ENCODE data around the gene RIBC1. TPM values are rescaled to one million over a fixed set of nuclear protein-coding genes. Genes with fewer than 3 reads are reported as not detected.
A peak's percentile ranks its signal among the peaks of the same experiment; 100 is the strongest.
"Not testable (repeated sequence)": the region's sequence is repeated elsewhere in the genome, so short reads cannot be mapped to it uniquely, and the experiment has no call there.

Gene RIBC1
- total and polyA plus RNA-seq, 5 experiments from 2014 or later: 0.42 to 2.0 (median 1.2) TPM; not detected in 1

GRCh38 chrX:53438832-53439230, 16.2 kb downstream of the RIBC1 start:
- Mint-ChIP-seq H3K4me1 (peaks cover 6 to 25% (median 22%) of the 10 kb centered on the region in 4 donors), H3K36me3 (peaks cover 0 to 2% (median 0%) of the 10 kb centered on the region in 3 donors), H3K4me3 (no peak overlapping the region), H3K27me3 (peaks cover 0 to 9% (median 2%) of the 10 kb centered on the region in 5 donors), H3K9me3 (no peaks in the 10 kb centered on the region), H3K27ac (no peak overlapping the region)
- ATAC-seq: no peak
- POLR2A ChIA-PET: no interaction called here
- no peak for DNase-seq

DNA sequence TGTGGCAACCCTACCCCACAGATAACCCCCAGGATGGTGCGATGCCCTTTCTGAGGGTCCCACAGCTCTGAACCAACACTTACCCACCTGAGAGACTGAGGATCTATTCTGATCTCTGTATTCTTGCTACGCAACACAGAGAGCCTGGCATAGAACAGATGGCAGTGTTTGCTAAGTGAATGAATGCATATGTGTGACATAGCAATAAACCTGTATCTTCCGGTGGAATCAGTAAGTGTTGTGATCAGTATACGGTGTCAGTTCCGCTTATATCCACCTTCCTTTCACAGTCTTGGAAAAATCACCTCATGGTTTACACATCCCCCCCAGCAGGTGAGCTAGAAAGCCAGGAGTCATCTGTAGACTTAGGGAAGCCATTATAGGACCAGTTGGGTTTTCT, 17.4 kb downstream of the RIBC1 start:
- Mint-ChIP-seq H3K9me3 (no peaks in the 10 kb centered on the region), H3K4me1 (peaks cover 2 to 13% (median 11%) of the 10 kb centered on the region in 4 donors), H3K4me3 (peak overlapping the region in 8 of 10 donors; percentile 36 to 79 (median 66)), H3K27me3 (peaks cover 0 to 9% (median 2%) of the 10 kb centered on the region in 5 donors), H3K36me3 (no peaks in the 10 kb centered on the region), H3K27ac (peak overlapping the region in 4 of 10 donors; percentile 0 to 85 (median 58))
- ATAC-seq: no peak
- DNase-seq: no peak
- POLR2A ChIA-PET: no interaction called here

DNA sequence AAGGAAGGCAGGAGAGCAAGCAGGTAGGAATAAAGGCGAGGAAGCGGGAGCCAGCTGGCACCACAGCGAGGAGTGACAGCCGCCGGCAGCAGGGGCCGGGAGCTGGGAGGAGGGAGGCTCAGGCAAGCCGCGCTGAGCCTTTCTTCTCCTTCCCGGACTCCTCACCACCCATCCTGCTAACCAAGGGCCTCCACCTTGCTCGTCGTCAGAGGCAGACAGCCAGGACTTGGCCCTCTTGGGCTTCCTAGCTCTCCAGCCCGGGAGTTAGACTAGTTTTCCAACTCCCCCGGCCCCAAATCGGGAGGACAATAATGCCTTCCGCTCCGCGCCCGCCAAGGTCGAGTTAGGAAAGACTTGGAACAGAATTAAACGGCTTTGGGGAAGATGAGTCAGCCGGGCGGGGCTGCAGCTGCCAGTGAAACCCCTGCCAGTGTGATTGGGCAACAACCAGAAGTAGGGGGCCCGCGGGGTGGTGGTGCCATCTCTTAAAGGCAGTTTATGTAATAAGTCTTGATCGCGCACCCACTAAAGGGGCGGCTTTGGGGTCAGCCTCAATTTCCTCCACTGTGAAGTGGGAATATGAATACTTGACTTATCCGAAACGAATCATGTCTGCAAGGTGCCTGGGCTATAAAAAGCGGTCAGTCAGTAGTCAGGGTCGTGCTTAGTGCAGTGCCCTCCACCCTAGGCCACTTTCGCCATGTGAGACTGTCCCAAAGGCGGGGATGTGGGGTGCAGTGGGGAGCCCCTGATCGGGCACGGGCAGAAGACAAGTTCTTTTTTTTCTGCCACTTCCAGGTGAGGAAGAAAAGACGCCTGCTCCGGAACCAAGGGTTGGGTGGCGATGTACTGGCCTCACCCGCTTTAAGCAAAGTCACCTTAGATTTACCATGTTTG, 18.2 kb downstream of the RIBC1 start:
- Mint-ChIP-seq H3K4me1 (peaks cover 2 to 11% (median 9%) of the 10 kb centered on the region in 4 donors), H3K9me3 (no peaks in the 10 kb centered on the region), H3K27me3 (peaks cover 0 to 9% (median 2%) of the 10 kb centered on the region in 5 donors), H3K4me3 (peak overlapping the region; percentile 71 to 87 (median 81)), H3K27ac (peak overlapping the region in 6 of 10 donors; percentile 26 to 85 (median 64)), H3K36me3 (no peaks in the 10 kb centered on the region)
- peak; percentile 9 to 17 for ATAC-seq
- DNase-seq: no peak
- POLR2A ChIA-PET: no interaction called here

DNA sequence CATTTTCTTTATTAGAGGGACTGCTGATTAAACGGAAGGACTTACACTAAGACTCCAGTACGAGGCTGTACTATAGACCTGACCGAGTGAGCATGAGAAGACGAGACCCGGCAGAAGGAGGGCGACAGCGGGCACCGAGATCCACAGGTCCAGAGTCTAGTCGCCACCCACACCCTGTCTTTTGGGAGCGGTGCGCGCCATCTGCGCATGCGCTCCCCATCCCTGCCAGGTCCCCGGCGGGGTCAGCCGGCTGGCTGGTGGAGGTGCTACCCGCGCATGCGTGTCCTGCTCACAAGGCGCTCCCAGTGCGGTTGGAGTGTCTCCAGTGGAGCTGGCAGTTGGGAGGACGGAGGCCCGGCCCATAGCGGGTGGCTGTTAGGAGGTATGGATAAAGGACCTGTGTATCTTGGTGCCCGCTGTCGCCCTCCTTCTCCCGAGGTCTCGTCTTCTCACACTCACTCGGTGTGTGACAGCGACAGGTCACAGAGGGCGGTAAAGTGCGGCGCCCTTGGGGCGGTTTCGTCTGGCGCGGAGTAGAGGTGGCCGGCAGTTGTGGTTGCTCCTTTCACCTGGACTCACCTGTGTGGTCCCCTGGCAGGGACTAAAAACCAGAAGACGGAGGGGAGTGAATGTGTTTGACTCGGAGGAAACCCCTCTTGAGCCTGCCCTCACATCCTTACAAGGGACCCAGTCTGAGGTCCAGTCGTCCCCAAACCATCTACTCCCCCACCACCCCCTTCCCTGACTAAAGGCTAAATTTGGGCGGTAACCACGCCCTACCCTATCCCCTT, 19.1 kb downstream of the RIBC1 start:
- peak overlapping the region; percentile 71 to 87 (median 81) for H3K4me3 Mint-ChIP-seq
- peaks cover 0 to 9% (median 2%) of the 10 kb centered on the region in 5 donors for H3K27me3 Mint-ChIP-seq
- H3K4me1 Mint-ChIP-seq: peaks cover 2 to 10% (median 8%) of the 10 kb centered on the region in 4 donors
- ATAC-seq: peak; percentile 77 to 85
- H3K27ac Mint-ChIP-seq: peak overlapping the region in 6 of 10 donors; percentile 54 to 78 (median 72)
- peak; percentile 47 to 82 (median 64) for DNase-seq
- POLR2A ChIA-PET: no interaction called here
- H3K36me3 Mint-ChIP-seq: no peaks in the 10 kb centered on the region
- H3K9me3 Mint-ChIP-seq: no peaks in the 10 kb centered on the region

GRCh38 chrX:53442322-53442631, 19.6 kb downstream of the RIBC1 start:
- Mint-ChIP-seq H3K27ac (no peak overlapping the region), H3K4me3 (peak overlapping the region in 8 of 10 donors; percentile 22 to 83 (median 76)), H3K27me3 (peaks cover 0 to 9% (median 2%) of the 10 kb centered on the region in 5 donors), H3K4me1 (peaks cover 2 to 10% (median 8%) of the 10 kb centered on the region in 4 donors), H3K36me3 (no peaks in the 10 kb centered on the region), H3K9me3 (no peaks in the 10 kb centered on the region)
- DNase-seq (no peak), ATAC-seq (no peak)
- POLR2A ChIA-PET: no interaction called here

DNA sequence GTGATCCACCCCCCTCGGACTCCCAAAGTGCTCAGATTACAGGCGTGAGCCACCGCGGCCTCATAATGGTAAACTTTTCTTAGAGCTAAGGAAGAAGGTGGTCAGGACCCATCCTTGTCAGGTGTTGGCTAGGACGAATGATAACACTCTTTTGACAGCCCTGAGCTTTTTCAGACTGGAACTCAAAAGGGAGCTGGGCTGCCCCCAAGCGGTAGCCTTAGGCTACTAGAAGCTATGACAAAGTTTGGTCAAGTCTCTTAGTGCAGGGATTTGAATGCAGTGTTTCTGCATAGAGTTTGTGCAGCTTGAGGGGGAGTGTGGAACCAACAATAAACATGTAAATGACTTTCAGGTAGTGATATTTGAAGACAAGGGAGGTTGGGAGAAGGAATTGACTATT, 23.3 kb downstream of the RIBC1 start:
- Mint-ChIP-seq H3K27ac (peak overlapping the region in 1 of 10 donors; percentile 6), H3K36me3 (no peaks in the 10 kb centered on the region), H3K4me1 (peaks cover 0 to 6% (median 2%) of the 10 kb centered on the region in 4 donors), H3K27me3 (peaks cover 0 to 2% (median 0%) of the 10 kb centered on the region in 5 donors), H3K4me3 (no peak overlapping the region), H3K9me3 (no peaks in the 10 kb centered on the region)
- POLR2A ChIA-PET: no interaction called here
- peak in 1 of 2 donors; percentile 53 for ATAC-seq
- DNase-seq: peak in 6 of 10 donors; percentile 14 to 41 (median 34)

DNA sequence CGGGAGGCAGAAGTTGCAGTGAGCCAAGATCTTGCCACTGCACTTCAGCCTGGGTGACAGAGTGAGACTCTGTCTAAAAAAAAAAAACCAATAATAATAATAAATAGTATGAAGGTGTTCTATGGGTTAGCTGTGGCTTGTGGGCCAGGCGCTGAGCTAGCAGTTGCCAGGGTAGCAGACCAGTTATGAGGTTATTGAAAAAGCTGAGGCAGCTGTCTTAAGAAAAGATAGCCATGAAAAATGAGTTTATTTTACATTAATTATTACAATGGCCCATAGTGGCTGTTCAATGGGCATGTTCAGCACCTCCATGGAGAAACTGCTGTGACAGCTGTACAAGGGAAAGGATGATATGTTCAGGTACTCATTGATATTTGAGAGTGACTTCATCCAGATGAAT, 24.8 kb downstream of the RIBC1 start:
- Mint-ChIP-seq H3K4me1 (no peaks in the 10 kb centered on the region), H3K4me3 (no peak overlapping the region), H3K9me3 (no peaks in the 10 kb centered on the region), H3K36me3 (no peaks in the 10 kb centered on the region), H3K27me3 (peaks cover 0 to 2% (median 0%) of the 10 kb centered on the region in 5 donors), H3K27ac (peak overlapping the region in 1 of 10 donors; percentile 29)
- ATAC-seq: no peak
- no peak for DNase-seq
- POLR2A ChIA-PET: no interaction called here

- no peak overlapping the region for H3K4me3 Mint-ChIP-seq
- ATAC-seq (no peak), DNase-seq (no peak)
- no peak overlapping the region for H3K27ac Mint-ChIP-seq
- no peaks in the 10 kb centered on the region for H3K4me1 Mint-ChIP-seq
- H3K36me3 Mint-ChIP-seq: no peaks in the 10 kb centered on the region
- POLR2A ChIA-PET: no interaction called here
- no peaks in the 10 kb centered on the region for H3K9me3 Mint-ChIP-seq
- H3K27me3 Mint-ChIP-seq: peaks cover 0 to 2% (median 0%) of the 10 kb centered on the region in 5 donors
Observed at GRCh38 chrX:53449632-53450031, 27.0 kb downstream of the RIBC1 start.

DNA sequence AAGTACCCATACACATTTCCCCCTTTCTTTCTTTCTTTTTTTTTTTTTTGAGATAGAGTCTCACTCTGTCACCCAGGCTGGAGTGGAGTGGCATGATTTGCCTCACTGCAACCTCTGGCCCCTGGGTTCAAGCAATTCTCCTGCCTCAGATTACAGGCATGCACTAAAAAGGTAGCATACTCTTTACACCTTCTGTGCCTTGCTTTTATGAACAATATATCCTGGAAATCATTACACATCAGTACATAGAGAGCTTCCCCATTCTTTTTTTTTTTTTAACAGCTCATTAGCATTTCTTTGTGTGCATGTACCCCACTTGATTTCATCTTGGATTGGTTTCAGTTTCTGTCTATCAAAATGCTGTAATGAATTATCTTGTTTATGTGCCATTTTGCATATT, 30.1 kb downstream of the RIBC1 start:
- H3K36me3 Mint-ChIP-seq: no peaks in the 10 kb centered on the region
- no peak overlapping the region for H3K4me3 Mint-ChIP-seq
- no peaks in the 10 kb centered on the region for H3K9me3 Mint-ChIP-seq
- no peak overlapping the region for H3K27ac Mint-ChIP-seq
- H3K27me3 Mint-ChIP-seq: peaks cover 2 to 14% (median 8%) of the 10 kb centered on the region in 5 donors
- no peak for ATAC-seq
- POLR2A ChIA-PET: no interaction called here
- H3K4me1 Mint-ChIP-seq: no peaks in the 10 kb centered on the region
- DNase-seq: no peak

DNA sequence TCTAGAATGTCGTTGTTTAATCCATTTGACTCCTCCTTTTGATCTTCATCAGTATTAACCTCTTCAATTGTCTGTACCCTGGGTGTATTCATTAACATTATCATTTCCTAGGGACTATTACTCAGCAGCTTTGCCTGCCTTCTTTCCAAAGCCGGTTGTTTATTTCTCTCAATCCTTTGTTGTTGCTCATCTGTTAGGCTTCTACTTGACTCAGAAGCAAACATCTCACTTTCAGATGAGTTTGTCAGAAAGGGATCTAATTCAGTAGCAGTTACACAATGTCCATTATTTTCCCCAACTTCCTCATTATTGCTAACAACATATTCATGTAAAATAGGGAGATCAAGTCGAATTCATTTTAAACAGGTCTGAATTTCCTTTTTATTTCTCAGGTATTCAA, 33.6 kb downstream of the RIBC1 start:
- H3K4me1 Mint-ChIP-seq: no peaks in the 10 kb centered on the region
- H3K9me3 Mint-ChIP-seq: no peaks in the 10 kb centered on the region
- H3K27me3 Mint-ChIP-seq: peaks cover 2 to 14% (median 8%) of the 10 kb centered on the region in 5 donors
- H3K36me3 Mint-ChIP-seq: no peaks in the 10 kb centered on the region
- no peak overlapping the region for H3K27ac Mint-ChIP-seq
- DNase-seq (no peak), ATAC-seq (no peak)
- POLR2A ChIA-PET: no interaction called here
- H3K4me3 Mint-ChIP-seq: no peak overlapping the region

- no peak overlapping the region for H3K27ac Mint-ChIP-seq
- POLR2A ChIA-PET: interaction anchor here (0.7 kb wide), 1 partner anchor 13 kb away, joined by 3 read pairs; no protein-coding TSS in a partner anchor
- ATAC-seq (no peak), DNase-seq (no peak)
- H3K4me1 Mint-ChIP-seq: no peaks in the 10 kb centered on the region
- peaks cover 2 to 14% (median 8%) of the 10 kb centered on the region in 5 donors for H3K27me3 Mint-ChIP-seq
- H3K36me3 Mint-ChIP-seq: no peaks in the 10 kb centered on the region
- no peaks in the 10 kb centered on the region for H3K9me3 Mint-ChIP-seq
- H3K4me3 Mint-ChIP-seq: no peak overlapping the region
Observed at GRCh38 chrX:53458082-53458481, 35.4 kb downstream of the RIBC1 start.

DNA sequence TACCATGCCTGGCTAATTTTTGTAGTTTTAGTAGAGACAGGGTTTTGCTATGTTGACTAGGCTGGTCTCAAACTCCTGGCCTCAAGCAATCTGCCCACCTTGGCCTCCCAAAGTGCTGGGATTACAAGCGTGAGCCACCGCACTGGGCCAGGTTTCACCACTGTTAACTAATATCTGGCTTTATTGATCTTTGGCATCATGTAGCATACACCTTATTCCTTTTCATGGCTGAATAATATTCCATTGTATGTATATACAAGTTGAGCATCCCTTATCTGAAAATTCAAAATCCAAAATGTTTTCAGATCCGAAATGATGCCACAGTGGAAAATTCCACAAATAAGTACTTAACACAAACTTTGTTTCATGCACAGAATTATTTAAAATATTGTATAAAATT, 46.0 kb downstream of the RIBC1 start:
- peaks cover 0 to 34% (median 6%) of the 10 kb centered on the region in 5 donors for H3K27me3 Mint-ChIP-seq
- H3K4me1 Mint-ChIP-seq, DNase-seq, H3K4me3 Mint-ChIP-seq, H3K27ac Mint-ChIP-seq, H3K9me3 Mint-ChIP-seq, H3K36me3 Mint-ChIP-seq, ATAC-seq, POLR2A ChIA-PET: not testable (repeated sequence)

DNA sequence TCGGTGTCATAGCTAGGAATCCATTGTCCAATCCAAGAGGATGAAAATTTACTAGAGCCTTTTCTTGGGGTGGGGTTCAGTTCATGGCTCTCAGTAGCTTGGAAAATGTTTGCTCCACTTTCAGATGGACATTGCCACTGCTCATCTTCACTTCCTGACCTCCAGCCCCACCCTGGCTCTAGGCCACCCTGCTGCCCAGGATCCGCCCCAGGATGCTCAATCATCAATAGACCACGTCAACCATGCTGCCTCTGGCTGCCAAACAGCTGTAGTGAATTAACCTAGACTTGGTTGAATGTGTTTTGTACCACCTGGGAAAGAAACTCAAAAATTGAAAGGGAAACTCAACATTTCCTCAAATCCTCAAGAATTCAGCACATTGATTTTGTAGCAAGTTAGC, 48.7 kb downstream of the RIBC1 start:
- no peaks in the 10 kb centered on the region for H3K9me3 Mint-ChIP-seq
- peaks cover 0 to 3% (median 0%) of the 10 kb centered on the region in 4 donors for H3K4me1 Mint-ChIP-seq
- POLR2A ChIA-PET: interaction anchor here (0.5 kb wide), 1 partner anchor 13 kb away, joined by 3 read pairs; no protein-coding TSS in a partner anchor
- ATAC-seq (no peak), DNase-seq (no peak)
- H3K27me3 Mint-ChIP-seq: peaks cover 0 to 41% (median 9%) of the 10 kb centered on the region in 5 donors
- no peaks in the 10 kb centered on the region for H3K36me3 Mint-ChIP-seq
- no peak overlapping the region for H3K27ac Mint-ChIP-seq
- H3K4me3 Mint-ChIP-seq: no peak overlapping the region
